Stimulated activated CD4-positive, alpha-beta T cell treated with anti-CD3 and anti-CD28 coated beads, Interleukin-2, amount 100 ng/mL, for 4 hours (primary cell): Measurements from ENCODE around the gene ERC2.

ENCODE experiments used
- DNase-seq: peaks from one replicate; pipeline ENCODE4 v3.0.0-alpha.2; 2020; ENCODE audit warnings: low read depth

The ERC2 gene

DNA sequence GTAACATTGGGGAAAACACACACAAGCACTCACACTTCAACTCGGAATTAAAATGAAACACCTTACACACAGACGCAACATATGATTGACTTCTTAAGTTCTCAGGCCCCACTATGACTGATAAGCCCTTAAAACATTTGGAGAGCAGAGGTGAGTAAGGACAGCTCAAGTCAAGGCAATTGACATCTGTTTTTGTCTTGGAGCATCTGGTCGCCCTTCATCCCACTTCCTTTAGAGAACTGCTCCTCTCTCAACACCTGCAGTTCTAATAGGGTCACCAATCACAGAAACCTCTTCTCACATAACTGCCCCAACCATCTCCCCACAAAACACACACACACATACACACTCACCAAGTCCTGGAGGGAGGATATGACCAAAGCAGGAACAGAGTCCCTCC is 43.4 kb downstream of the ERC2 start:
- DNase-seq = no peak

DNA sequence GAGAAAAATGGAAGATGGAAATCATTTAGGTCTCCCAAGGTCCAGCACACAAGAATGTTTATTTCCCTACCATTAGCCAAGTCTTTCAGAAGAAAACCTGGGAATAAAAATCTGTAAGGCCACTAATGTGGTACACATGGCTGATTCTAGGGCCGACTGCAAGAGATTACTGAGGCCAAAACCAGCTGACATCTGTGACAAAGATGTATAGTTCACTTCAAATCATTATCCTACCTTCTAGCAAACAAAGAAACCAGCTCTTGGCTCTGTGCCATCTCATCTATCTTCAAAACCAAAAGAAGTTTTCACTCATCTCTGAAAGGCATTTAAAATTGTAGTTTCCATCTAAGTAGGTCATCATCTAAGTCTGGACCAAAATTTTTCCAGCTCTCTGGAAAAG is 43.9 kb downstream of the ERC2 start:
- DNase-seq = no peak

DNA sequence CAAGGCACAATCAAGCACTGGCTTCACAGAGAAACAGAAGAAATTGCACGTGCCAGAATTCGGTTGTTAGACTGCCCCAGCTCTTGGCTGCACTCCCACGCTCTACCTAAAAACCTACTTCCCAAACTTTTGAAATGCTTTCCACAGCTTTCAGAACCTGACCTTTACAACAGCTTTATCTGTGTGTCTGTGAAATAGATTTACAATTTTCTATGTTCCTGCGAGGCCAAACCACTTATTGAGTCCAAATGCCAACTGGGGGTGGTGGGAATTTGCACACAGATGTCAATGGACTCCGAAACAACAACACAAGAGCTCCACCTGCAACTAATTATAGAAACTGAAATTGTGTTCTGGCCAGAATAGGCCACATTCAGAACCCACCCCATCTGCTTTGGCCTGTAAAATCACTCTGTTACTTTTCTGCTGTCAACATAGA is 44.6 kb downstream of the ERC2 start:
- DNase-seq = no peak

DNA sequence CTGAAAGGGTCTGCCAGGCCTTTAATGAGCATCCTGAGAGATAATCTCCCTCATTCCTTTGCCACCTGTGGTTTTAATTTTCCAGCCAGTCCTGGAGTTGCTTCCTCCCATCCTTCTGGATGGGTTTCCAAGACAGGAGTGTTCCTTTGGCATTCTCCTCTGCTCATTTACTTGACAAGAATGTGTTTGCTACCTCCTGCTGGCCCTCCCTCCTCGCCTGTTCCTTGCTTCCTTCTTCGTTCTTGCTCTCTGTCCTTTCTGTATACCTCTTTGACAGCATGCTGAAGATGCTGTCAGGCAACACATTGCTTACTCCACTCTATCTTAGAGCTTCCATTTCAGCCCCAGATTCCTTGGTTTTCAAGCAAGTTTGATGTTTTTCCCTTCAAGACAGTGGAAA is 46.0 kb downstream of the ERC2 start:
- DNase-seq = no peak

- DNase-seq = no peak
Measured at GRCh38 chr3:56421205-56421604, 47.1 kb downstream of the ERC2 start.

DNA sequence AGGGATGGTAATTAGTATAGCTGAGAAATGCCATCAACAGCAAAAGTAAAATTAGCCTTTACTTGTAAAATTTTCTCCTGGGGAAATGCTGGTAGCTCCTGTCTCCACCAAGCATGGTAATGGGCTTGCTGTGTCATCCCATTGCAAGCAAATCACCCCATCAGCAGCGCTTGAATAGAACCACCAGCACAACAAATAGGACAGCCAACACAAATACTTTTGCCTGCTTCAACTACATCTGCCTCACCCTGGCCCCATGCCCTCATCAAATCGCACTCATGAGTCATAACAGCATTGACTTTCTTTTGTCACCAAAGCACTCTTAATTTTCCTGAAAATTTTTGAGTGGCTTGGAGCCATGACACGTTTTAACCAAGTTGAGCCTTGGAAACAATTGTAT is 52.6 kb downstream of the ERC2 start:
- DNase-seq = no peak

GRCh38 chr3:56413911-56414310 is 54.4 kb downstream of the ERC2 start:
- DNase-seq = no peak

GRCh38 chr3:56411166-56411565 is 57.1 kb downstream of the ERC2 start:
- no peak for DNase-seq

DNA sequence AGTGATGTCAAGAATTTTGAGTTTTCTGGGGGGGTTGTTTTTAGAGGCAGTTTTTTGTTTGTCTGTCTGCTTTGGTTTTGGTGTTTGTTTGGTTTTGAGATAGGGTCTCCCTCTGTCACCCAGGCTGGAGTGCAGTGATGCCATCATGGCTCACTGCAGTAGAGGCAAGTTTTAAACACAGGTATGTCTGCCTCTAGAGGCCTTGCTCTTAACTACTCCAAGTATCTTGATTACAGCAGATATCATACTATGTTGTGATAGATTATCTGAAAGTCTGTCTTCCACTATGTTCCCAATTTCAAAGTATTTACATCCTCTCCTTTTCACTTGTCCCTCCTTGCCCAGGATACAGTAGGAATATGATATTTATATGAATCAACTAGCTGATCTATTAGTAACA is 57.7 kb downstream of the ERC2 start:
- no peak for DNase-seq

DNA sequence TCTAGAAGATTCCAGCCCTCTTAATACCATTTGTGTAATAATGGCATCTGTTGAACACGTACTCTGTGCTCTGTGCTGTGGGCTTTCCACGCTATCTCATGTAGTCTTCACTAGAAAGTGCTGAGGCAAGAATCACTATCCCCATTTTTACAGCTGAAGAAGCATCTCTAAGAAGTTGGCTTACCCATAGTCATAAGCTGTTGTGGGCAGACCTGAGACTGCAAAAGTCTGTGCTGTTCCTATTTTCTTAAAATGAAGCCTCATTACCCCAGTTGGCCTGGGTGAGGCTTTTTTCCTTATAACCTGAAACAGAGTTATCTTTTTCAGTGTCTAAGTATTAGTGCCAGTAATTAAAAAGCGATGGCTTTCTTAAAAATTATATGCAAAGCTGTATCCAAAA is 58.5 kb downstream of the ERC2 start:
- no peak for DNase-seq

GRCh38 chr3:56408761-56409196 is 59.5 kb downstream of the ERC2 start:
- no peak for DNase-seq

GRCh38 chr3:56406826-56407515 is 61.3 kb downstream of the ERC2 start:
- no peak for DNase-seq

DNA sequence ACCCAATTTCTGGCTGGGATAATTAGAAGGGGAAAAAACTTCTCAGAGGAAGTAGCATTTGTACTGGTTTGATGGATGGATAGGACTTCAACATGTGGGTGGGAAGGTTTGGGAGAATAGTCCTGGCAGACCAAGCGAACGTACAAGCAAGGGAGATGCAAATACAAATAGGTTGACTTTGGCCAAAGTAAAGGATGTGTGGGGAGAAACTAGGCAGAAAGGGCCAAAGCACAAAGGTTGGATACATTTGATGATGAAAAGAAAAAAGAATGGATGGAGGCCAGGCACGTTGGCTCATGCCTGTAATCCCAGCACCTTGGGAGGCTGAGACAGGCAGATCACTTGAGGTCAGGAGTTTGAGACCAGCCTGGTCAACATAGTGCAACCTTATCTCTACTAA is 63.4 kb downstream of the ERC2 start:
- no peak for DNase-seq

DNA sequence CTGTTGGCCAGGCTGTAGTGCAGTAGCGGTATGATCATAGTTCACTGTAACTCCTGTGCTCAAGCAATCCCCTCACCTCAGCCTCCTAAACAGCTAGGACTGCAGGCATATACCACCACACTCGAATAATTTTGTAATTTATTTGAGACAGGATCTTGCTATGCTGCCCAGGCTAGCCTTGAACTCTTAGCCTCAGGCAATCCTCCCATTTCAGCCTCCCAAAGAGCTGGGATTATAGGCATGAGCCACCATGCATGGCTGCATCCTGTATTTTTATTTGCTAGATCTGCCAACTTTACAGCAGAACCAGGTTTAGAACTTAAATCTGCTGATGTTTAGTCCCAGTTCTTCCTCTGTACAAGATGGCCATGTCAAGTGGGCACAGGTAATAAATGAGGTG is 69.6 kb downstream of the ERC2 start:
- DNase-seq = no peak

- no peak for DNase-seq
Measured at GRCh38 chr3:56397798-56398197, 70.5 kb downstream of the ERC2 start.

GRCh38 chr3:56389183-56389830 is 79.0 kb downstream of the ERC2 start:
- no peak for DNase-seq

- DNase-seq = no peak
Measured at GRCh38 chr3:56383092-56383491, 85.2 kb downstream of the ERC2 start.

- DNase-seq = no peak
Measured at GRCh38 chr3:56379723-56380287, 88.5 kb downstream of the ERC2 start.

GRCh38 chr3:56375654-56376053 is 92.6 kb downstream of the ERC2 start:
- DNase-seq = no peak

- no peak for DNase-seq
Measured at GRCh38 chr3:56373386-56373785, 94.9 kb downstream of the ERC2 start.

GRCh38 chr3:56370991-56371775 is 97.1 kb downstream of the ERC2 start:
- no peak for DNase-seq

DNA sequence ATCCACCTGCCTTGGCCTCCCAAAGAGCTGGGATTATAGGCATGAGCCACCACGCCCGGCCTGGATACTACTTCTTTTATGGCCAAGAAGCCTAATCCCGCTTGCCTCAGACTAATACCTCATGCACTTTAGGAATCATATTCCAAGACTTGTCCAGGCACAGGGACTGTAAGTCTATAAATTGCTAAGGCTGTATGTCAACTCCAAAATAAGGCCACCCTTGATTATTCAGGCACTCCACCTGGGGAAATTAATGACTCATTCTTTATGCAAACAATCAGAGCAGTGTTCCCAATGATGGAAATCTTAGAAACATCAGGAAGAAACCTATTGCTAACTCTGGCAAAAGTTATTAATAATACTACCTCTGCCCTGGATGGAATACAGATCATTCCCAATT is 98.4 kb downstream of the ERC2 start:
- DNase-seq = no peak

- no peak for DNase-seq
Measured at GRCh38 chr3:56368846-56369245, 99.4 kb downstream of the ERC2 start.
